Liver (tissue), 9 donors: ENCODE data around the gene CDC37L1. TPM values are rescaled to one million over a fixed set of nuclear protein-coding genes. Genes with fewer than 3 reads are reported as not detected.

Source experiments
- DNase-seq: peaks from one replicate; pipeline ENCODE4 v3.0.0-alpha.2; 2017; ENCODE audit warnings: low spot score
- H3K27ac ChIP-seq, 2 donors: one replicate each; pipeline ENCODE4 v1.7.0; 2013; ENCODE audit warnings: inconsistent platforms in 2 of 2, low read length in 2 of 2, control low read depth in 1 of 2, low read depth in 1 of 2, mild to moderate bottlenecking in 1 of 2
- H3K27me3 ChIP-seq, 4 donors: one replicate each; pipeline versions ENCODE4 v1.6.1 to v1.7.0; 2013; ENCODE audit warnings: low read length in 3 of 4, inconsistent platforms in 1 of 4, mild to moderate bottlenecking in 1 of 4, moderate library complexity in 1 of 4; ENCODE audit not compliant: control insufficient read depth in 4 of 4, insufficient read depth in 4 of 4
- H3K36me3 ChIP-seq, 4 donors: one replicate each; pipeline versions ENCODE4 v1.6.1 to v1.7.0; 2013; ENCODE audit warnings: low read length in 3 of 4, mild to moderate bottlenecking in 3 of 4, low read depth in 1 of 4, moderate library complexity in 1 of 4; ENCODE audit not compliant: control insufficient read depth in 4 of 4, insufficient read depth in 3 of 4
- H3K4me1 ChIP-seq, 4 donors: one replicate each; pipeline versions ENCODE4 v1.6.1 to v1.7.0; 2013; ENCODE audit warnings: low read length in 3 of 4, mild to moderate bottlenecking in 3 of 4, moderate library complexity in 1 of 4; ENCODE audit not compliant: control insufficient read depth in 4 of 4, insufficient read depth in 4 of 4
- H3K4me3 ChIP-seq, 3 donors: one replicate each; pipeline versions ENCODE4 v1.6.1 to v1.7.0; 2013; ENCODE audit warnings: low read length in 3 of 3, control low read depth in 1 of 3, low read depth in 1 of 3, mild to moderate bottlenecking in 1 of 3
- H3K9ac ChIP-seq, 2 donors: one replicate each; pipeline ENCODE4 v1.7.0; 2013; ENCODE audit warnings: low read length in 2 of 2, mild to moderate bottlenecking in 2 of 2, moderate library complexity in 2 of 2, control low read depth in 1 of 2, low read depth in 1 of 2
- H3K9me3 ChIP-seq, 4 donors: one replicate each; pipeline versions ENCODE4 v1.6.1 to v1.7.0; 2013; ENCODE audit warnings: low read length in 3 of 4; ENCODE audit not compliant: control insufficient read depth in 4 of 4
- CTCF ChIP-seq: fragments of 150-350 bp; IDR thresholded peaks from 2 replicates; pipeline ENCODE4 v1.5.1; 2017; ENCODE audit warnings: improper control_type of control experiment, low read depth, low read length; ENCODE audit not compliant: missing input control
- EGR1 ChIP-seq, 2 donors: IDR thresholded peaks; 2 replicates each; pipeline ENCODE4 v1.6.1; 2016 to 2018; ENCODE audit warnings: antibody characterized with exemption in 2 of 2, low read depth in 2 of 2
- FOXA1 ChIP-seq: IDR thresholded peaks from 2 replicates; pipeline ENCODE4 v1.6.1; 2016; ENCODE audit warnings: antibody characterized with exemption
- FOXA2 ChIP-seq: IDR thresholded peaks from 2 replicates; pipeline ENCODE4 v1.6.1; 2016; ENCODE audit warnings: antibody characterized with exemption
- GABPA ChIP-seq, 2 donors: IDR thresholded peaks in 1 of 2; conservative IDR thresholded peaks in 1 of 2; 2 replicates each; pipeline ENCODE4 v1.6.1; 2016; ENCODE audit warnings: antibody characterized with exemption in 2 of 2, mild to moderate bottlenecking in 1 of 2, moderate library complexity in 1 of 2
- HNF4A ChIP-seq, 2 donors: conservative IDR thresholded peaks; 2 replicates each; pipeline ENCODE4 v1.6.1; 2016; ENCODE audit warnings: antibody characterized with exemption in 2 of 2, mild to moderate bottlenecking in 2 of 2
- HNF4G ChIP-seq: IDR thresholded peaks from 2 replicates; pipeline ENCODE4 v1.6.1; 2016; ENCODE audit warnings: antibody characterized with exemption
- JUND ChIP-seq, 2 donors: IDR thresholded peaks; 2 replicates each; pipeline ENCODE4 v1.6.1; 2016; ENCODE audit warnings: antibody characterized with exemption in 2 of 2
- NR2F2 ChIP-seq: IDR thresholded peaks from 2 replicates; pipeline ENCODE4 v1.6.1; 2016; ENCODE audit warnings: antibody characterized with exemption
- RAD21 ChIP-seq, 2 donors: IDR thresholded peaks; 2 replicates each; pipeline ENCODE4 v1.6.1; 2016; ENCODE audit warnings: antibody characterized with exemption in 2 of 2, mild to moderate bottlenecking in 2 of 2
- RXRA ChIP-seq, 2 donors: IDR thresholded peaks; 2 replicates each; pipeline ENCODE4 v1.6.1; 2017 to 2018; ENCODE audit warnings: antibody characterized with exemption in 2 of 2, mild to moderate bottlenecking in 1 of 2
- SP1 ChIP-seq: IDR thresholded peaks from 2 replicates; pipeline ENCODE4 v1.6.1; 2018; ENCODE audit warnings: antibody characterized with exemption, mild to moderate bottlenecking
- TAF1 ChIP-seq: conservative IDR thresholded peaks from 2 replicates; pipeline ENCODE4 v1.6.1; 2016; ENCODE audit warnings: antibody characterized with exemption, mild to moderate bottlenecking
- YY1 ChIP-seq: IDR thresholded peaks from 2 replicates; pipeline ENCODE4 v1.6.1; 2016; ENCODE audit warnings: antibody characterized with exemption, mild to moderate bottlenecking
- ZBTB33 ChIP-seq: IDR thresholded peaks from 2 replicates; pipeline ENCODE4 v1.6.1; 2016; ENCODE audit warnings: antibody characterized with exemption
- WGBS: extraction: QIAGEN DNeasy Blood & Tissue Kit; methylation state at CpG from one replicate; pipeline ENCODE4 v1.1.7; 2013; 5-methylcytosine and 5-hydroxymethylcytosine counted together
- polyA plus RNA-seq, 2 donors: library from polyadenylated mRNA; stranded (reverse) in 1 of 2; unstranded in 1 of 2; fragments of 200-250 nt in 1 of 2; fragments of >200 nt in 1 of 2; fragmentation: Nextera tagmentation in 1 of 2; extraction: Ambion mirVana in 1 of 2; gene quantifications; one replicate each; pipeline versions ENCODE4 v1.2.1 to v1.2.3, GENCODE V29; 2013 to 2015
- total RNA-seq, 2 donors: library from RNA; depleted of rRNA; stranded (reverse); fragments of >200 nt; gene quantifications; one replicate each; pipeline ENCODE4 v1.2.3, GENCODE V29; 2014
- TF ChIP-seq, protein P1 (sequence below): IDR thresholded peaks from 2 replicates; pipeline ENCODE4 v1.6.1; 2016; ENCODE audit warnings: antibody characterized with exemption, mild to moderate bottlenecking
- TF ChIP-seq, protein P2 (sequence below): IDR thresholded peaks from 2 replicates; pipeline ENCODE4 v1.6.1; 2016; ENCODE audit warnings: antibody characterized with exemption
- TF ChIP-seq, protein P3 (sequence below): IDR thresholded peaks from 2 replicates; pipeline ENCODE4 v1.6.1; 2016; ENCODE audit warnings: antibody characterized with exemption
- donor health status: healthy.
- donor health status: healthy.
- donor health status: healthy.
- donor health status: healthy.
- donor health status: healthy.

The CDC37L1 gene
- total and polyA plus RNA-seq, 4 donors: 11.3 to 32.8 (median 19.4) TPM

GRCh38 chr9:4686112-4686511 lies 6.7 kb downstream of the CDC37L1 start:
- Histone ChIP-seq H3K36me3 (peaks cover 5 to 50% (median 36%) of the 10 kb centered on the region in 4 donors), H3K4me1 (peaks cover 2 to 7% (median 4%) of the 10 kb centered on the region in 4 donors)
- 83% methylated on average over 4 of the region's 4 CpGs for WGBS

More at GRCh38 chr9:4686112-4686511, 6.7 kb downstream of the CDC37L1 start:
- Histone ChIP-seq H3K9ac (no peak overlapping the region), H3K4me3 (no peak overlapping the region), H3K27me3 (no peaks in the 10 kb centered on the region), H3K27ac (no peak overlapping the region), H3K9me3 (no peaks in the 10 kb centered on the region)
- no peak for DNase-seq
- TF ChIP-seq RAD21 (IDR thresholded peaks at IDR 0.05) (no peak), CTCF (no peak), SP1 (no peak), EGR1 (IDR thresholded peaks at IDR 0.05; ENCODE audit: low read depth in 2 of 2) (no peak), YY1 (no peak), HNF4A (conservative IDR thresholded peaks at IDR 0.05) (no peak), ZBTB33 (no peak), FOXA2 (no peak), RXRA (IDR thresholded peaks at IDR 0.05) (no peak), NR2F2 (no peak), FOXA1 (no peak), TAF1 (no peak), GABPA (IDR thresholded peaks at IDR 0.05 in 1 of 2, conservative IDR thresholded peaks at IDR 0.05 in 1 of 2) (no peak), JUND (IDR thresholded peaks at IDR 0.05) (no peak), HNF4G (no peak)
- TF ChIP-seq, protein P1, sequence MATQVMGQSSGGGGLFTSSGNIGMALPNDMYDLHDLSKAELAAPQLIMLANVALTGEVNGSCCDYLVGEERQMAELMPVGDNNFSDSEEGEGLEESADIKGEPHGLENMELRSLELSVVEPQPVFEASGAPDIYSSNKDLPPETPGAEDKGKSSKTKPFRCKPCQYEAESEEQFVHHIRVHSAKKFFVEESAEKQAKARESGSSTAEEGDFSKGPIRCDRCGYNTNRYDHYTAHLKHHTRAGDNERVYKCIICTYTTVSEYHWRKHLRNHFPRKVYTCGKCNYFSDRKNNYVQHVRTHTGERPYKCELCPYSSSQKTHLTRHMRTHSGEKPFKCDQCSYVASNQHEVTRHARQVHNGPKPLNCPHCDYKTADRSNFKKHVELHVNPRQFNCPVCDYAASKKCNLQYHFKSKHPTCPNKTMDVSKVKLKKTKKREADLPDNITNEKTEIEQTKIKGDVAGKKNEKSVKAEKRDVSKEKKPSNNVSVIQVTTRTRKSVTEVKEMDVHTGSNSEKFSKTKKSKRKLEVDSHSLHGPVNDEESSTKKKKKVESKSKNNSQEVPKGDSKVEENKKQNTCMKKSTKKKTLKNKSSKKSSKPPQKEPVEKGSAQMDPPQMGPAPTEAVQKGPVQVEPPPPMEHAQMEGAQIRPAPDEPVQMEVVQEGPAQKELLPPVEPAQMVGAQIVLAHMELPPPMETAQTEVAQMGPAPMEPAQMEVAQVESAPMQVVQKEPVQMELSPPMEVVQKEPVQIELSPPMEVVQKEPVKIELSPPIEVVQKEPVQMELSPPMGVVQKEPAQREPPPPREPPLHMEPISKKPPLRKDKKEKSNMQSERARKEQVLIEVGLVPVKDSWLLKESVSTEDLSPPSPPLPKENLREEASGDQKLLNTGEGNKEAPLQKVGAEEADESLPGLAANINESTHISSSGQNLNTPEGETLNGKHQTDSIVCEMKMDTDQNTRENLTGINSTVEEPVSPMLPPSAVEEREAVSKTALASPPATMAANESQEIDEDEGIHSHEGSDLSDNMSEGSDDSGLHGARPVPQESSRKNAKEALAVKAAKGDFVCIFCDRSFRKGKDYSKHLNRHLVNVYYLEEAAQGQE: no peak
- TF ChIP-seq, protein P2, sequence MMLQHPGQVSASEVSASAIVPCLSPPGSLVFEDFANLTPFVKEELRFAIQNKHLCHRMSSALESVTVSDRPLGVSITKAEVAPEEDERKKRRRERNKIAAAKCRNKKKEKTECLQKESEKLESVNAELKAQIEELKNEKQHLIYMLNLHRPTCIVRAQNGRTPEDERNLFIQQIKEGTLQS: no peak
- TF ChIP-seq, protein P3, sequence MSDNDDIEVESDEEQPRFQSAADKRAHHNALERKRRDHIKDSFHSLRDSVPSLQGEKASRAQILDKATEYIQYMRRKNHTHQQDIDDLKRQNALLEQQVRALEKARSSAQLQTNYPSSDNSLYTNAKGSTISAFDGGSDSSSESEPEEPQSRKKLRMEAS: no peak
